Activated naive CD8-positive, alpha-beta T cell treated with anti-CD3 and anti-CD28 coated beads, Interleukin-2, amount 10 ng/mL, durations not matched to agents 7 days and 5 days (primary cell): Measurements from ENCODE around the gene PLEKHA7. TPM values are rescaled to one million over a fixed set of nuclear protein-coding genes. Genes with fewer than 3 reads are reported as not detected.

Experiments
- ATAC-seq: fragments of 150-1000 bp; cut with Tn5 transposase; one replicate; pipeline ENCODE4 v1.10.0; 2021; ENCODE audit warnings: low read depth, moderate library complexity
- POLR2A ChIA-PET: fragments of 350-600 bp; sonication (Branson Sonifier 250); formaldehyde crosslinking; loops from one replicate; lab custom pipeline; 2021; ENCODE audit warnings: antibody characterized with exemption; lab: Charles Lee
- DNase-seq: peaks from one replicate; pipeline ENCODE4 v3.0.0; 2021
- H3K27ac Mint-ChIP-seq: one replicate; pipeline ENCODE4 v1.8.0; 2022; ENCODE audit warnings: mild to moderate bottlenecking, mixed read lengths
- H3K27me3 Mint-ChIP-seq: one replicate; pipeline ENCODE4 v1.8.0; 2022; ENCODE audit warnings: mild to moderate bottlenecking, moderate library complexity, mixed read lengths
- H3K36me3 Mint-ChIP-seq: one replicate; pipeline ENCODE4 v1.8.0; 2021; ENCODE audit warnings: mild to moderate bottlenecking, mixed read lengths
- H3K4me1 Mint-ChIP-seq: one replicate; pipeline ENCODE4 v1.8.0; 2021; ENCODE audit warnings: mixed read lengths
- H3K4me3 Mint-ChIP-seq: one replicate; pipeline ENCODE4 v1.8.0; 2022; ENCODE audit warnings: mild to moderate bottlenecking, moderate library complexity, mixed read lengths
- H3K9me3 Mint-ChIP-seq: one replicate; pipeline ENCODE4 v1.8.0; 2021; ENCODE audit warnings: mixed read lengths
- total RNA-seq, 2 experiments: library from RNA; stranded (reverse); gene quantifications; one replicate each; pipeline ENCODE4 v1.2.3, GENCODE V29; 2021

Gene PLEKHA7
- total RNA-seq, 2 experiments from 2014 or later: 1.2 to 2.0 TPM

DNA sequence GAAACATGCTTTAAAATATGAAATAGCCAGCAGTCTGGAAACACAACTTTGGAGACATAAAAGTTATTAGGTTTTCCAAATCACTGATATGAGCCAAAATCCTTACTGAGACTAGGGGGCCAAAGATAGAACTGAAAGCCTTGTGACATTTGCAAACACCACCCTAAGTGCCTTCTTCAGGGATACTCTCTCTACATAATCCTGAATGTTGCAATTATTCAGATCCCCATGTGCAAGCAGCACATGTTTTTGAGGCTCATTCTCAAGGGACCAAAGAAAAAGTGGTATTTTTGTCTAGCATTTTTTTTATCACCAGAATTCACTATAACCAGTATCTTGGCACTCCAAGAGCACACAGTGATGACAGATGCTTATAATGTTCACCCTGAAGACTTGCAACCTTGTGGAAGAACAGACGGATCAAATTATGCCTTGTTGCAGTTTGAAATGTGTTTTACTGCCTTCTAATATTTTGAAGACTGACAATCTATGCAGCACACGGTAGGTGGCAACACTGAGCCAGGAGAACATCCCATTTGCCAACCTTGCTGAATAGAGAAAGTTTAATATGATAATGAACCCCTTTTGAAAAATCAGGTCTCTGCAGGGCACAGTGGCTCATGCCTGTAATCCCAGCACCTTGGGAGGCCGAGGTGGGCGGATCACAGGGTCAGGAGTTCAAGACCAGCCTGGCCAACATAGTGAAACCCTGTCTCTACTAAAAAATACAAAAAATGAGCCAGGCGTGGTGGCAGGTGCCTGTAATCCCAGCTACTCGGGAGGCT, 78.5 kb downstream of the PLEKHA7 start:
- ATAC-seq (peak; percentile 65), DNase-seq (no peak)
- no peaks in the 10 kb centered on the region for H3K4me1 Mint-ChIP-seq
- H3K27ac Mint-ChIP-seq: no peak overlapping the region
- POLR2A ChIA-PET: no interaction called here
- no peak overlapping the region for H3K4me3 Mint-ChIP-seq
- peaks cover 26% of the 10 kb centered on the region for H3K27me3 Mint-ChIP-seq
- H3K36me3 Mint-ChIP-seq: no peaks in the 10 kb centered on the region
- no peaks in the 10 kb centered on the region for H3K9me3 Mint-ChIP-seq

DNA sequence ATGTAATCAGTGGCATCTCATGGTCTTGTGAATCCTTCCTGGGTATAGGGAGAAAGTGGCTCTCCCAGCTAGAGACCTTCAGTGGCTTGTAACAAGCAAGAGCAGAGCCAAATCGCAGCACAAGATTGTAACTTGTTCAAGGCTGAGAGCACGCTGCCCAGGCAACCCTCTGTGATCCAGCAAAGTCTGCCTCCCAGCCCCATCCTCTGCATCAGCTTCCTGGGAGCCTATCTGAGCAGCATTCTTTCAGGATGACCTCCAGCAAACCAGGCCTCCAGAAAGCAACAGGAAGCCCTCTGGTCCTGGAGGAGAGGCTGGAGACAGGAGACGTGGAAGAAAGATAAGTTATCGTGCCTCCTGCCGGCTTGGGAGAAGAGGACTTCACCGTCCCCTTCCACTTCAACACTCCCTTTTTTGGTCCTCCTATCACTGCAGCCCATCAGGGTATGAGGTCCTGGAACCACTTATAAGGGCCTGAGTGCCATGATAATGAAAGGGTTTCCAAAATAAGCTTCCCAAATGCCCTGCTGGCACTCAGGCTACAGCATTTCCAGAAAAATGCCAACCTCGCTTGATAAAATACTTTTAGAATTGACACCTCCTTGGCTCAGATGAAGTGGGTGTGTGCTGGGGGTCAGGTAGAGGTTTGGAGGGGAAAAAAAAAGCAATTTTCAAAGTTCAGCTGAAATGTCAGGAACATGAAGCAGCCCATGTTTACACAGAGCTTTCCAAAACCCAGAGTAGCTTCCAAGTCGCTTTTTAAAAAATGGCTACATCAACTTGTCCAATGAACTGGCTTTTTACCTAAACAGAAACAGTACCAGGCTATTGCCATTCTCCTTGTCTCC, 80.2 kb downstream of the PLEKHA7 start:
- Mint-ChIP-seq H3K27me3 (peaks cover 31% of the 10 kb centered on the region), H3K4me3 (no peak overlapping the region), H3K9me3 (no peaks in the 10 kb centered on the region), H3K36me3 (no peaks in the 10 kb centered on the region), H3K27ac (no peak overlapping the region), H3K4me1 (no peaks in the 10 kb centered on the region)
- POLR2A ChIA-PET: no interaction called here
- DNase-seq (no peak), ATAC-seq (no peak)

DNA sequence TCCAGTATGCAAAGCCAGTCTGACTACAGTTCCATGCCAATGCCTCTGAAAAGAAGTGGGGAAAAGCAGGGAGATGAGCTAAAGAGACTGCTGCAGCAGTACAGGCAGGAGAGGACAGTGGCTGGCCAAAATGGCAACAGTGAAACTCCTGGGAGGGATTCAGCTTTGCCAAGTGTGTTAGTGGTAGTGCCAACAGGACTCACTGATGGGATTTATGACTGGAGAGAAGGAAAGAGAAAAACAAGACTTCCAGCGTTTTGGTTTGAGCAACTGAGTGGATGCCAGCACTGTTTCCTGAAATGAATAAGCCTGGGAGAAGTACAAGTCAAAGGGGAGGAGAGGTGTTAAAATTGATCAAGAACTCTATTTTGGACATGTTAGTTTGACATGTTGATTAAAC, 80.9 kb downstream of the PLEKHA7 start:
- Mint-ChIP-seq H3K36me3 (no peaks in the 10 kb centered on the region), H3K4me1 (no peaks in the 10 kb centered on the region), H3K27ac (no peak overlapping the region), H3K27me3 (peaks cover 34% of the 10 kb centered on the region), H3K9me3 (no peaks in the 10 kb centered on the region), H3K4me3 (no peak overlapping the region)
- POLR2A ChIA-PET: no interaction called here
- no peak for ATAC-seq
- no peak for DNase-seq

DNA sequence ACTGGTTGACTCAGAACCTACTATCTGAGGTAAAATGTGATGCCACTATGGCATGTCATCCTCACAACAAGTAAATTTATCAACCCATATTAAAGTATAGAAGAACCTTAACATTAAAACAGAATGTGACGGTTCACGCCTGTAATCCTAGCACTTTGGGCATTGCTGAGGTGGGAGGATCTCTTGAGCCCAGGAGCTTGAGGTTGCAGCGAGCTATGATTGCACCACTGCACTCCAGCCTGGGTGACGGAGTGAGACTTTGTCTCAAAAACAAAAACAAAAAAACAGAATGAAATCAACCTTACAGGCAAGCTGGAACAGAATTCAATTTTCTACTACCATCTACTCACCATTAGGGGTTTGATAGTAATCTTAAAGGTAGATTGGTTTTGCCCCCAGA, 86.2 kb downstream of the PLEKHA7 start:
- DNase-seq: no peak
- no peak for ATAC-seq
- Mint-ChIP-seq H3K4me3 (no peak overlapping the region), H3K4me1 (peaks cover 7% of the 10 kb centered on the region), H3K27ac (no peak overlapping the region), H3K36me3 (no peaks in the 10 kb centered on the region), H3K27me3 (peaks cover 67% of the 10 kb centered on the region), H3K9me3 (no peaks in the 10 kb centered on the region)
- POLR2A ChIA-PET: interaction anchor here (0.7 kb wide), 1 partner anchor 95 kb away, joined by 4 read pairs; no protein-coding TSS in a partner anchor

DNA sequence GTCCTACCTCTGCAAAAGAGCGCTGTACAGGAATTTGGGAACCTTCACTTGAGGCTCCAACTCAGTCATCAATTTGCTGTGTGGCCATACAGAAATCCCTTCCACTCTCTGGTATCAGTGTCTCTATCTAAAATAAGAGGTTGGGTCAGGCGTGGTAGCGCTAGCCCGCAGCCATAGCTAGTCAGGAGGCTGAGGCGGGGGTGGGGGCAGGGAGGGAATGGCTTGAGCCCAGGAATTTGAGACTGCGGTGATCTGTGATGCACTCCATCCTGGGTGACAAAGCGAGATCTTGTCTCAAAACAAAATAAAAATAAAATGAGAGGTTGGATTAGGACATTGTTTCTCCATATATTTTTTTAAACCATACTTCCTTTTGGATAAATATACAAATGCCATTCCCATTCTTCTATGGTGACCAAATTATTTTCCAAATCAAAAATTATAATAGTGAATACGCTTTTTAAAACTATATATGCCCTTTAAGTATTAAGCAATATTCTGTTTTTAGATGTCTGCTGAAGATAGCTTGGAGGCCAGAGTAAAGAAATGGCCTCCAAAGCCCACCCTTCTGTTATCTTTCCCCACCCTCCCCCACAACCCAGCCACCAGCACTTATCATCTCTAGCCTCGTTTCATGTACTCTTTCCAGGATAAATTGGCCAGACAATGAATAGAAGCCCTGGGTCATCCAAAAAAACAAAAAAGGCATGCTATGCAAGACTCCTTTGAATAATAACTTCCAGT, 87.2 kb downstream of the PLEKHA7 start:
- ATAC-seq (no peak), DNase-seq (no peak)
- Mint-ChIP-seq H3K27me3 (peaks cover 67% of the 10 kb centered on the region), H3K27ac (no peak overlapping the region), H3K4me3 (no peak overlapping the region), H3K36me3 (no peaks in the 10 kb centered on the region), H3K9me3 (no peaks in the 10 kb centered on the region), H3K4me1 (peaks cover 7% of the 10 kb centered on the region)
- POLR2A ChIA-PET: no interaction called here

DNA sequence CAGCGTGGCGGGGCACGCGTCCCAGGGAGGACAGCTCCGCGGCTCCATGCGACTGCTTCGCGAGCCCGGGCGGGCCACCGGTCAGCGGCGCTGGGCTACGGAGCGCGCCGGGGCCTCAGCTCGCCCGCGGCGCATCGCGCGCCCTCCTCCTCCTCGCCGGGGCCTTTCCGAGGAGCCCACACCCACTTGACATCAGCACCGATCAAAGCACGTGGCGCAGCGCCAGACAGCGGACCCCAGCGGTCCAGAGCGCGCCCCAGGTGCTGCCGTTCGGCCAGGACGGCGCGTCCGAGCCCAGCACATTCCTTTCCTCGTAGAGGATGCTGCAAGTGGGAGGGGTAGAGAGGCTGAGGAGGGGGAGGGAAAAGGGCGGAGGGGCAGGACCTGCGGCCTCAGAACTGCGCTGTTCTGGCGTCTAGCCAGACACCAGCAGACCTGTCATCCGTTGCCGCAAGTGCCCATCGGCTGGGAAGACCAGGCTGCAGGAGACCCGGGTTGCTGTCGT, 88.6 kb downstream of the PLEKHA7 start:
- Mint-ChIP-seq H3K27ac (no peak overlapping the region), H3K9me3 (no peaks in the 10 kb centered on the region), H3K36me3 (no peaks in the 10 kb centered on the region), H3K4me1 (peaks cover 7% of the 10 kb centered on the region), H3K27me3 (peaks cover 69% of the 10 kb centered on the region), H3K4me3 (peak overlapping the region; percentile 73)
- peak; percentile 65 for ATAC-seq
- POLR2A ChIA-PET: no interaction called here
- peak; percentile 39 for DNase-seq

DNA sequence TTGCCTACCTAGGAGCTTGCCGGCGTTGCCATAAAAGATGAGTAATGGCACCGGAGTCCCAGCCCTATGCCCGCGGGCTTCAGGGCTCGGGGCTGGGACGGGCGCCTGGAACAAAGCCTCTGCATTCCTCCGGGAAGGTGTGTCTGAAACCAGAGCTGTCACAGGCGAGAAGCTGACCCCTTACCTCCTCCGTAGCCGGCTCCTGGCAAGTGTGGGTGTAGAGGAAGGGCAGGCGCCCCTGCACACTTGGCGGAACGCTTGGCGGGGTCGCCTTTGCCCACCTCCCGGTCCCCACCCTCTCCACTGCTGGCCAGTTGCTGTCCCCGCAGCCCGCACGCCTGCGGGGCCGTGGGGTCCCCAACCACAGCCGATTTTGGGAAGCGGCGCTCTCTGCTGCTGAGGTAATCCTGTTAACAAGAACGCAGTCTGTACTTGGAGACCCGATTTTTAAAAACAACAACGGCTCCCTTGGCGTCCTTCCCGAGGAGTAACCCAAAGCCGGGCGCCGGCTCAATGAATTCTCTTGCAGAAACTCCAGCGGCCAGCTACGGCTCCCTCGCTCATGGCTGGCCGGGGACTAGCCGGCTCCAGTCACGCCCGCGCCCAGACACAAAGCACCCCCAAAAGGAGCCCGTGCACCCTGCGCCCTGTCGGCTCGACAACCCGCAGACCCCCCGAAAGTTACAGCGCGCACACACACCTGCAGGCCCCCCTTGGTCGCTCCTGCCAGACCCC, 89.2 kb downstream of the PLEKHA7 start:
- ATAC-seq (no peak), DNase-seq (no peak)
- POLR2A ChIA-PET: no interaction called here
- Mint-ChIP-seq H3K27ac (no peak overlapping the region), H3K4me3 (peak overlapping the region; percentile 47), H3K36me3 (no peaks in the 10 kb centered on the region), H3K27me3 (peaks cover 75% of the 10 kb centered on the region), H3K4me1 (peaks cover 7% of the 10 kb centered on the region), H3K9me3 (no peaks in the 10 kb centered on the region)

DNA sequence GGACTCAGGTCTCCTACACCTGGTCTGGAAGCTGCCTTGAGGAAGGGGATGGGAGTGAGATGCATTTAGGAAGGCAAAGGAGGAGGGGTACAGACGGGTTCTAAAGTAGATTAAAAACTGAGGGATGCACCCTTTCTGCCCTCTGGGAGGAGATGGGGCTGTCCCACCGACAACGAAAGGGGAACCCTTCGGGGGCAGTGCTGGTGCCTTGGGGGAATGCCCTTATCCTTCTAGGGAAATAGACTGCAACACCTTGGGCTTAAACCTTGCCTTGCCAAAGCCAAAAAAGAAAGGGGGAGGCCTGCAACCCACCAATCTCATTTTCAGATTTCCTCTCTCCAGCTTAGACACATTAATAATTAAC, 89.8 kb downstream of the PLEKHA7 start:
- H3K4me1 Mint-ChIP-seq: peaks cover 7% of the 10 kb centered on the region
- no peaks in the 10 kb centered on the region for H3K9me3 Mint-ChIP-seq
- DNase-seq (no peak), ATAC-seq (no peak)
- no peak overlapping the region for H3K4me3 Mint-ChIP-seq
- POLR2A ChIA-PET: no interaction called here
- H3K27ac Mint-ChIP-seq: no peak overlapping the region
- H3K27me3 Mint-ChIP-seq: peaks cover 75% of the 10 kb centered on the region
- no peaks in the 10 kb centered on the region for H3K36me3 Mint-ChIP-seq

DNA sequence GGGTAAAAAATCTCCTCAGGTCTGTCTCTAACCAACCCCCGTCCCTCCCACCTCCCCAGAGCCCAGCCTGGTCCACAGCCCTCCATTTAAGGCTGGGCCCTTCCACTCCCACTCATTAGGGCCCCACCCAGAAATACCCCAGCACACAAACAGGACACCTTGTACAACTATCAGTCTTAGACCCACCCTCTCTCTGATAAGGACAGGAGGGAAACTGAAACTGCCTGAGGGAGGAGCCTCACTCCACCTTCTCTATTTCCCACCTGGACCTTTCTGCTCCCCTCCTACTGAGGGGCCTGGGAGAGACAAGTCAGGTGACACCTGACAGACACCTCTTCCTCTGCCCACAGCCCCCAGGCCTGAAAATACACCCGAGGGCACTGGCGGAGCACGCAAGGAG, 90.2 kb downstream of the PLEKHA7 start:
- H3K4me1 Mint-ChIP-seq: peaks cover 7% of the 10 kb centered on the region
- no peak overlapping the region for H3K4me3 Mint-ChIP-seq
- no peak overlapping the region for H3K27ac Mint-ChIP-seq
- peaks cover 75% of the 10 kb centered on the region for H3K27me3 Mint-ChIP-seq
- no peak for DNase-seq
- POLR2A ChIA-PET: no interaction called here
- ATAC-seq: no peak
- H3K36me3 Mint-ChIP-seq: no peaks in the 10 kb centered on the region
- no peaks in the 10 kb centered on the region for H3K9me3 Mint-ChIP-seq

DNA sequence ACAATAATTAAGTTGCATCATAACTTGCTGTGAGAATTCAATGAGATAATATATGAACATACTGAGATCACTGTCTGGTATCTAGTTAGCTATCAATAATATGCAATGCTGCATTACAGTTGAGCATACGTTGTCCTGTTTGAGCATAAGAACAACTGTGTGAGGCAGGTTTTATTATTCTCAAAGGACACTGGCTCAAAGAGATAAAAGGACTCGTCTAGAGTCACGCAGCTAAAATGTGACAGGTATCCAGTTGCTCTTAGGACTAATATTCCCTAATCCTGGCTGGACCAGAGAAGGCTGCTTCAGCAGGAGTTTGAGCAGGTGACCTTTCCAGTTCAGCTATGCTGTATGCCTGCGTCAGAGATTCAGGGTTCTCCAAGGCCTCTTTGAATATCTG, 92.5 kb downstream of the PLEKHA7 start:
- POLR2A ChIA-PET: interaction anchor here (0.7 kb wide), 1 partner anchor 156 kb away, joined by 4 read pairs; the partner anchor contains the start of gene RPS13

DNA sequence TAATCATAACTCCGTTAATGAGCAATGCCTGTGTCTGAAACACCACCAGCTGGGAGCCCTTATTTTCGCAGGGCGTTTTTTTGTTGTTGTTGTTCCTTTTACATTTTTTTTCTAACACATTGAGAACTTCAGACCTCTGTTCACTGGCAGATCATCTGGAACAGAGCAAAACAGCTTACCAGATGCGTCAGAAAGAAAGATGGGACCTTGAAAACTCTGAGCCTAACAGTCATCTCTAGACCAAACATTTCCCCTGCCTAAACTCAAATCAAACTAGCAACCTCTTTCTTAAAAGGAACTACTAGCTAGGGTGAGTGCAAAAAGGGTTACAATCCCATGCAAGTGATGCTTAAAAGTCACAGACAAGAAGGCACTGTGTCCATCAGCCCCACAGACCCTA, 93.2 kb downstream of the PLEKHA7 start:
- Mint-ChIP-seq H3K9me3 (peaks cover 5% of the 10 kb centered on the region), H3K4me1 (peaks cover 5% of the 10 kb centered on the region), H3K4me3 (no peak overlapping the region), H3K27me3 (peaks cover 58% of the 10 kb centered on the region), H3K27ac (no peak overlapping the region), H3K36me3 (no peaks in the 10 kb centered on the region)
- DNase-seq (no peak), ATAC-seq (no peak)
- POLR2A ChIA-PET: interaction anchor here (0.7 kb wide), 1 partner anchor 156 kb away, joined by 4 read pairs; the partner anchor contains the start of gene RPS13

More for the DNA sequence above, 92.5 kb downstream of the PLEKHA7 start:
- Mint-ChIP-seq H3K27ac (no peak overlapping the region), H3K9me3 (peaks cover 5% of the 10 kb centered on the region), H3K27me3 (peaks cover 64% of the 10 kb centered on the region), H3K4me3 (no peak overlapping the region), H3K36me3 (no peaks in the 10 kb centered on the region), H3K4me1 (peaks cover 8% of the 10 kb centered on the region)
- ATAC-seq (no peak), DNase-seq (no peak)

DNA sequence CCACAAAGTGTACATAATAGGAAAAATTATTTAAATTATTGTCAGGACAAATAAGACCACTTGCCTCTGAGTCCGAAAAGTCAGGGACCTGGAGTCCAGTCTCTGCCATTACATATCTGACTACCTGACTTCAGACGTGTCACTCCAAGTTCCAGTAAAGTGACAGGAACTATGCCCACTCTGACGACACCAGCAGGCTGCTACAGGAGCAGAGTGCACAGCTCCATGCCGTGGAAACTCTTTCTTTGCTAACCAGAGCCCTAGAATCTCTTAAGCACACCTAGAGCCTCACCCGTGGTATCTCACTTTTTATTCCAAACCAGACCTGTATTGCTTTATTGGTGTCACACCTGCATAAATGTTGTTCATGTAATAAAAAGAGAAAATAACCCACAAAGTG, 93.7 kb downstream of the PLEKHA7 start:
- POLR2A ChIA-PET: no interaction called here
- ATAC-seq: no peak
- Mint-ChIP-seq H3K4me3 (no peak overlapping the region), H3K9me3 (peaks cover 5% of the 10 kb centered on the region), H3K27me3 (peaks cover 53% of the 10 kb centered on the region), H3K36me3 (no peaks in the 10 kb centered on the region), H3K4me1 (peaks cover 3% of the 10 kb centered on the region), H3K27ac (no peak overlapping the region)
- DNase-seq: no peak
